Transverse colon (tissue), 4 donors: ENCODE results near the gene CTSF. TPM values are rescaled to one million over a fixed set of nuclear protein-coding genes. Genes with fewer than 3 reads are reported as not detected.

Source experiments
- DNase-seq: peaks from one replicate; pipeline ENCODE4 v3.0.0-alpha.2; 2019
- H3K27ac ChIP-seq, 4 donors: fragments of 200-600 bp; sonication (generic); 2 replicates each; pipeline ENCODE4 v1.5.1; 2016 to 2018; ENCODE audit warnings: inconsistent platforms in 4 of 4
- H3K27me3 ChIP-seq: fragments of 200-600 bp; sonication (generic); 2 replicates; pipeline ENCODE4 v1.5.1; 2017; ENCODE audit warnings: inconsistent platforms
- H3K36me3 ChIP-seq, 4 donors: fragments of 200-600 bp; sonication (generic); 2 replicates each; pipeline ENCODE4 v1.5.1; 2017 to 2019; ENCODE audit warnings: inconsistent platforms in 4 of 4
- H3K4me1 ChIP-seq, 4 donors: fragments of 200-600 bp; sonication (generic); 2 replicates each; pipeline ENCODE4 v1.5.1; 2017 to 2020; ENCODE audit warnings: inconsistent platforms in 4 of 4
- H3K4me3 ChIP-seq, 4 donors: fragments of 200-600 bp; sonication (generic); 1 replicate in 1 of 4; 2 replicates in 3 of 4; pipeline versions ENCODE4 v1.5.1 to v1.6.1; 2017 to 2019; ENCODE audit warnings: inconsistent platforms in 4 of 4
- H3K9me3 ChIP-seq, 2 donors: fragments of 200-600 bp; sonication (generic); 2 replicates each; pipeline ENCODE4 v1.5.1; 2017 to 2019; ENCODE audit warnings: inconsistent platforms in 2 of 2
- EP300 ChIP-seq: sonication (generic); formaldehyde crosslinking; IDR thresholded peaks from one replicate; pipeline ENCODE4 v1.6.1; 2017; ENCODE audit warnings: antibody characterized with exemption, low read depth
- POLR2A ChIP-seq: fragments of 450-650 bp; IDR thresholded peaks from one replicate; pipeline ENCODE4 v1.6.1; 2016; ENCODE audit warnings: antibody characterized with exemption, mild to moderate bottlenecking, moderate library complexity
- POLR2AphosphoS5 ChIP-seq, 3 donors: sonication (generic); formaldehyde crosslinking; IDR thresholded peaks; one replicate each; pipeline ENCODE4 v1.6.1; 2016; ENCODE audit warnings: antibody characterized with exemption in 3 of 3
- WGBS, 2 donors: methylation state at CpG; one replicate each; pipeline ENCODE4 v1.1.5; 2018; ENCODE audit warnings: low coverage in 1 of 2; 5-methylcytosine and 5-hydroxymethylcytosine counted together
- in situ Hi-C, 4 donors: fragments of 200-750 bp; cut with MboI; loops; one replicate each; pipeline versions ENCODE4 v1.15.0 to v1.15.1; 2017; ENCODE audit warnings: low sequenced_read_pairs in 3 of 4, low pct_ligation_motif_present in 1 of 4, low pct_unique_long_range_greater_than_20kb in 1 of 4
- intact Hi-C: fragments of 100-400 bp; cut with DNase I; formaldehyde crosslinking; loops from one replicate; pipeline ENCODE4 v1.15.1; 2023; ENCODE audit warnings: low total_unique reads
- total RNA-seq, 4 donors: library from RNA; depleted of rRNA; stranded (reverse); fragments of >200 nt; gene quantifications; one replicate each; pipeline ENCODE4 v1.1.0, GENCODE V29; 2016
- TF ChIP-seq, protein P1 (sequence below), 5 experiments: fragments of 200-600 bp in 3 of 5; fragments of 450-650 bp in 2 of 5; sonication (generic) in 3 of 5; IDR thresholded peaks; 1 replicate in 2 of 5; 2 replicates in 3 of 5; pipeline ENCODE4 v1.5.1; 2016 to 2017; ENCODE audit warnings: antibody characterized with exemption in 5 of 5, inconsistent platforms in 3 of 5, mild to moderate bottlenecking in 2 of 5, moderate library complexity in 1 of 5

The CTSF gene
- total RNA-seq, 4 donors from 2014 or later = 23.5 to 80.6 (median 39.0) TPM

- DNase-seq = no peak
- Histone ChIP-seq H3K27ac (no peak overlapping the region), H3K27me3 (peaks cover 20% of the 10 kb centered on the region), H3K36me3 (no peaks in the 10 kb centered on the region), H3K9me3 (no peaks in the 10 kb centered on the region), H3K4me3 (no peak overlapping the region), H3K4me1 (peaks cover 11 to 18% (median 13%) of the 10 kb centered on the region in 4 donors)
- TF ChIP-seq POLR2AphosphoS5 (IDR thresholded peaks at IDR 0.05) (no peak), EP300 (no peak), POLR2A (no peak)
- TF ChIP-seq, protein P1, sequence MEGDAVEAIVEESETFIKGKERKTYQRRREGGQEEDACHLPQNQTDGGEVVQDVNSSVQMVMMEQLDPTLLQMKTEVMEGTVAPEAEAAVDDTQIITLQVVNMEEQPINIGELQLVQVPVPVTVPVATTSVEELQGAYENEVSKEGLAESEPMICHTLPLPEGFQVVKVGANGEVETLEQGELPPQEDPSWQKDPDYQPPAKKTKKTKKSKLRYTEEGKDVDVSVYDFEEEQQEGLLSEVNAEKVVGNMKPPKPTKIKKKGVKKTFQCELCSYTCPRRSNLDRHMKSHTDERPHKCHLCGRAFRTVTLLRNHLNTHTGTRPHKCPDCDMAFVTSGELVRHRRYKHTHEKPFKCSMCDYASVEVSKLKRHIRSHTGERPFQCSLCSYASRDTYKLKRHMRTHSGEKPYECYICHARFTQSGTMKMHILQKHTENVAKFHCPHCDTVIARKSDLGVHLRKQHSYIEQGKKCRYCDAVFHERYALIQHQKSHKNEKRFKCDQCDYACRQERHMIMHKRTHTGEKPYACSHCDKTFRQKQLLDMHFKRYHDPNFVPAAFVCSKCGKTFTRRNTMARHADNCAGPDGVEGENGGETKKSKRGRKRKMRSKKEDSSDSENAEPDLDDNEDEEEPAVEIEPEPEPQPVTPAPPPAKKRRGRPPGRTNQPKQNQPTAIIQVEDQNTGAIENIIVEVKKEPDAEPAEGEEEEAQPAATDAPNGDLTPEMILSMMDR (IDR thresholded peaks at IDR 0.05) = no peak
- intact Hi-C loops (no loop called here), in situ Hi-C loops (loop anchor here in 2 of 4 donors (10.0 to 25.0 kb wide), 2 partner anchors 158 to 274 kb away; partner anchors contain the start of gene RCE1 (in 1 of the 2))
- WGBS, 2 donors = 84 to 92% methylated on average over 10 to 20 of the region's 20 CpGs
Observed at GRCh38 chr11:66562907-66563583, 5.4 kb downstream of the CTSF start.

DNA sequence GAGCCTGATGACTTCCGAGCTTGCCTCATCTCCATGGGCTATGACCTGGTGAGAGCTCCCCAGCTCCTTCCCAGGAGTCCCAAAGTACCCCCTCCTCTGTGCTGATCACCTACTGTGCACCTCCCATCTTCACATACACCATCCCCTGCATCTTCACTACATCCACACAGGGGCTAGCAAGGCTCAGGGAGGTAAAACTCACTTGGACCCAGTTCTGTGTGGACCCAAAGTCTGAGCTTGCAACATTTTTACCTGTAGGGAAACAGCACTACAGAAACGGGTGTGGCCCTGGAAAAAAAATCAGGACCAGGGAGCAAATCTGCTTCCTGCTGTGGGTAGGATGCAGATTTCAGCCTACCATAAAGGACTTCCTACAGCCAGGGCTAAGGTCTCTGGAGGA, 6.1 kb downstream of the CTSF start:
- WGBS, 2 donors = 60% methylated on average over 2 of the region's 2 CpGs; no CpG with 5 or more reads in 1 of the 2 donors
- Histone ChIP-seq H3K4me1 (peaks cover 6 to 11% (median 8%) of the 10 kb centered on the region in 4 donors), H3K27me3 (peaks cover 22% of the 10 kb centered on the region), H3K9me3 (no peaks in the 10 kb centered on the region), H3K36me3 (no peaks in the 10 kb centered on the region), H3K4me3 (no peak overlapping the region), H3K27ac (no peak overlapping the region)
- no peak for DNase-seq
- intact Hi-C loops (no loop called here), in situ Hi-C loops (loop anchor here in 2 of 4 donors (10.0 to 25.0 kb wide), 2 partner anchors 157 to 275 kb away; partner anchors contain the start of gene RCE1 (in 1 of the 2))
- TF ChIP-seq POLR2AphosphoS5 (IDR thresholded peaks at IDR 0.05) (no peak), EP300 (no peak), POLR2A (no peak)
- TF ChIP-seq, protein P1 (IDR thresholded peaks at IDR 0.05) = no peak

DNA sequence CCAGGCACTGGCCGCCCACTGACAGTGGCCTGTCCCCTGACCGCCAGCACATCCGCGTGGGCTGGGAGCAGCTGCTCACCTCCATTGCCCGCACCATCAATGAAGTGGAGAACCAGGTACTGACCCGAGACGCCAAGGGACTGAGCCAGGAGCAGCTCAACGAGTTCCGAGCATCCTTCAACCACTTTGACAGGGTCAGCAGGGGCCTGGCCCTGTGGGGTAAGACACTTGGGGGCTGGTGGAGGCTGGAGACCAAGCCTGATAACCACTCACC, 6.5 kb downstream of the CTSF start:
- H3K4me1 ChIP-seq = peaks cover 6 to 9% (median 8%) of the 10 kb centered on the region in 4 donors
- no peak overlapping the region for H3K4me3 ChIP-seq
- intact Hi-C loops (no loop called here), in situ Hi-C loops (loop anchor here in 2 of 4 donors (10.0 to 25.0 kb wide), 2 partner anchors 157 to 275 kb away; partner anchors contain the start of gene RCE1 (in 1 of the 2))
- TF ChIP-seq EP300 (no peak), POLR2AphosphoS5 (IDR thresholded peaks at IDR 0.05) (no peak), POLR2A (no peak)
- TF ChIP-seq, protein P1 (IDR thresholded peaks at IDR 0.05) = no peak
- H3K9me3 ChIP-seq = no peaks in the 10 kb centered on the region
- 92% methylated on average over 9 of the region's 9 CpGs; no CpG with 5 or more reads in 1 of the 2 donors for WGBS, 2 donors
- peaks cover 23% of the 10 kb centered on the region for H3K27me3 ChIP-seq
- H3K27ac ChIP-seq = no peak overlapping the region
- no peak for DNase-seq
- H3K36me3 ChIP-seq = no peaks in the 10 kb centered on the region

DNA sequence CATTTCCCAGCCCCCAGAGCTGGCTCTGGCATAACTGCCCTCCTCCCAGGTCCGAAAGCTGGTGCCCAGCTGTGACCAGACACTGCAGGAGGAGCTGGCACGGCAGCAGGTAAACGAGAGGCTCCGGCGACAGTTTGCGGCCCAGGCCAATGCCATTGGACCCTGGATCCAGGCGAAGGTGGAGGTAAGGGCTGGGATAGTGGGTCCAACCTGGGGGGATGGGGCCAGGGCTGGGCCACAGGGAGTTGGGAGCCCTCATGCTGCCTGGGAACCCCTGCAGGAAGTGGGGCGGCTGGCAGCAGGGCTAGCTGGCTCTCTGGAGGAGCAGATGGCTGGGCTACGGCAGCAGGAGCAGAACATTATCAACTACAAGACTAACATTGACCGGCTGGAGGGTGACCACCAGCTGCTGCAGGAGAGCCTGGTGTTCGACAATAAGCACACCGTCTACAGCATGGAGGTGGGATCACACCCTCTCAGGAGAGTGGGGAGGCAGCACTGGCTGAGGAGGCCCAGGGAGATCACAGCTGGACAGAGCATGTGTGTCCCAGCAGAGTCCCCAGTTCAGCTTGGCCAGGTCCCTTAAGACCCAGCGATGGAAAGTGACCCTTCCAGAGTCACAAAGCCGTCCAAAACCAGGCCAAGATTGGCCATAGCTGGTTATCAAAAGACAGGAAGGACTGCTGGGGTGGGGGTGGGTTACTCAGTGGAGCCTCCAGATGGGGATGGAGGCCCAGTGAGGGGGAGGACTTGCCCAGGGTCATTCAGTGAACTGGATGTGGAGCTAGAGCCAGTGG, 7.0 kb downstream of the CTSF start:
- Histone ChIP-seq H3K27me3 (peaks cover 25% of the 10 kb centered on the region), H3K4me3 (no peak overlapping the region), H3K27ac (no peak overlapping the region), H3K36me3 (no peaks in the 10 kb centered on the region), H3K9me3 (no peaks in the 10 kb centered on the region), H3K4me1 (peaks cover 6 to 9% (median 8%) of the 10 kb centered on the region in 4 donors)
- in situ Hi-C loops (loop anchor here in 2 of 4 donors (10.0 to 25.0 kb wide), 2 partner anchors 157 to 276 kb away; partner anchors contain the start of gene RCE1 (in 1 of the 2)), intact Hi-C loops (no loop called here)
- TF ChIP-seq EP300 (no peak), POLR2AphosphoS5 (IDR thresholded peaks at IDR 0.05) (no peak)
- DNase-seq = no peak
- 85% methylated on average over 12 of the region's 14 CpGs; no CpG with 5 or more reads in 1 of the 2 donors for WGBS, 2 donors
